Superior temporal gyrus (tissue), 1 donor: ENCODE results near the gene DIP2C.
"Not testable (repeated sequence)": the region's sequence is repeated elsewhere in the genome, so short reads cannot be mapped to it uniquely, and the experiment has no call there.

ENCODE experiments used
- DNase-seq: peaks from one replicate; pipeline ENCODE4 v3.0.0-alpha.2; 2016; ENCODE audit errors: extremely low spot score

Gene DIP2C

DNA sequence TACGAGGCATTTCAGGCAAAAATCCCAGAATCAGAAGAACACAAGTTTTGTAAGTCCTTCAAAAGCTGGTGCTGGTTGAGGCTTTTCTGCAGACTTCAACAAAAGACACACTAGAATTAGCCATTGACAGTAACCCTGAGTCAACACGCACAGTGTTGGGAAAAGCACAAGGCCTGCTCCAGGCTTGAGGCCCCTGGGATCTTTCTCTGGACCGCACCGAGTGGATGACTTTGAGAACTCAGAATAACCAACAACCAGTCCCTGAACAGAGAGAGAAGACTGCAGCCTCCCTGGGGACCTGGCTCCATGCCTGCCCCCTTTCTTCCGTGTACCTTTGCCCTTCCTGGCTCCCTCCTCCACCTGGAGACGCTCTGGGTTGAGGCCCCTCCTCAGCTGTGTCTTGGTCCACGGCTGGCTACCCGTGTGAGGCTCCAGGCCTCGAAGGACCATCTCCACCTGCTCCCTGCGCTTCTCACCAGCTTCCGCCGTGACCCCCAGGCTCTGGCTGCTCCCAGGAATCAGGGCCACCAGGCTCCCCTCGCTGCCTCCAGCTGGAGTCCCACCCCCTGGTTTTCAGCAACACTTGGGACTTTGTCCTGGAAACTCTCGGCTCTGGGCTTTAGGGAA, 28.4 kb downstream of the DIP2C start:
- no peak for DNase-seq

DNA sequence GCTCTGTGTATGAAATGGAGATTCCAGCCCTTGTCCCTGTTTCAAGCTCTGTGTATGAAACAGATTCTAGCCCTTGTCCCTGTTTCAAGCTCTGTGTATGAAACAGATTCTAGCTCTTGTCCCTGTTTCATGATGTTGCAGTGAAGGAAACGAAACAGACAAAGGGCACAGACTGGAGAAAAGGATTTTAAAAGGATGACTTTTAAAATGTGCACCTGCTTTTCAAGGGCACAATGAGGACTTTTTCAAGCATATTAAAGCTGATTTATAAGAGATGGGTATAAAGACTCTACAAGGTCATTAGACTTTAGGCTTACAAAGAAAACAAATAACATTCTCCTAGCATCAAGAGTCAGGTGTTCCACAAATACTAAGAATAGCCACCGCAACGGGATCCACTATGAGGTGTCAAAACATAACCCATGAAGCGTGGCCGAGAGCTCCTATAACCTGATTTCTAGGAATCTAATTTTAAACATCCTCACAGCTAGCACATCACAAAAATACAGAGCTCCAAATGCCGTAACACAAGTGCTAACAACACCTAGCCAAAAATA, 29.0 kb downstream of the DIP2C start:
- DNase-seq: peak; percentile 79

DNA sequence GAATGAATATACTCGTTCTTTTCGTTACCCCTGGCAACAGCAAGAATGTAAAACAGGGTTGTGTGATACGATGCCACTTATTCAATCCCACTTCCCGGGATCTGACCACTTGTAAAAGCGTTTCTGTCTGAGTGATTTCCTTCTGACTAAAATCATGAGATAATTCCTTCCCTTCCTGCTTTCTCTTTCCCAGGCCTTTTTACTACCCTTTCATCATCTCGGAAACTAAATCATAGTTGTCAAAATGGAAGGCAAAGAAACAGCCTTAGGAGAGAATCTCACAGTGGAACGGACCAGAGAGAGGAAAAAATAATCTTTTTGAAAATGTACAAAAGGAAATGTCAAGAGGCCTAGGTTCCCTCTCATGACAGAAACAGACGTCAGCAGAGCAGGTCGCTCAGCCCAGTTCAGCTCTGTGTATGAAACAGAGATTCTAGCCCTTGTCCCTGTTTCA, 29.8 kb downstream of the DIP2C start:
- DNase-seq: peak; percentile 69

DNA sequence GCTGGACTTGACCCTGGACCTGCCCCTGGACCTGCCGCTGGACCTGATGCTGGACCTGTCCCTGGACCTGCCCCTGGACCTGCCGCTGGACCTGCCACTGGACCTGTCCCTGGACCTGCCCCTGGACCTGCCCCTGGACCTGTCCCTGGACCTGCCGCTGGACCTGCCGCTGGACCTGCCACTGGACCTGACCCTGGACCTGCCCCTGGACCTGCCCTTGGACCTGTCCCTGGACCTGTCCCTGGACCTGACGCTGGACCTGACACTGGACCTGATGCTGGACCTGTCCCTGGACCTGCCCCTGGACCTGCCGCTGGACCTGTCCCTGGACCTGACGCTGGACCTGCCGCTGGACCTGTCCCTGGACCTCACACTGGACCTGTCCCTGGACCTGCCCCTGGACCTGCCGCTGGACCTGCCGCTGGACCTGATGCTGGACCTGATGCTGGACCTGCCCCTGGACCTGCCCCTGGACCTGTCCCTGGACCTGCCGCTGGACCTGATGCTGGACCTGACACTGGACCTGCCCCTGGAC, 31.6 kb downstream of the DIP2C start:
- DNase-seq: not testable (repeated sequence)

DNA sequence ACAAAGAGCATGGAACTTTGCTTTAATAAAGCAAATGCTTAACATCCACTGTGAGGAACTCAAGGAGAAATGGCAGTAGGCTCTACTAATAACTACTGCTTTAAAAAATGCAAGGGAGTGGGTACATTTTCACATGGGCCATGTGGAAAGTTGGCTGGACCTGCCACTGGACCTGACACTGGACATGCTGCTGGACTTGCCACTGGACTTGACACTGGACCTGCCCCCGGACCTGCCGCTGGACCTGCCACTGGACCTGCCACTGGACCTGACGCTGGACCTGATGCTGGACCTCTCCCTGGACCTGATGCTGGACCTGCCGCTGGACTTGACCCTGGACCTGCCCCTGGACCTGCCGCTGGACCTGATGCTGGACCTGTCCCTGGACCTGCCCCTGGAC, 32.6 kb downstream of the DIP2C start:
- no peak for DNase-seq

DNA sequence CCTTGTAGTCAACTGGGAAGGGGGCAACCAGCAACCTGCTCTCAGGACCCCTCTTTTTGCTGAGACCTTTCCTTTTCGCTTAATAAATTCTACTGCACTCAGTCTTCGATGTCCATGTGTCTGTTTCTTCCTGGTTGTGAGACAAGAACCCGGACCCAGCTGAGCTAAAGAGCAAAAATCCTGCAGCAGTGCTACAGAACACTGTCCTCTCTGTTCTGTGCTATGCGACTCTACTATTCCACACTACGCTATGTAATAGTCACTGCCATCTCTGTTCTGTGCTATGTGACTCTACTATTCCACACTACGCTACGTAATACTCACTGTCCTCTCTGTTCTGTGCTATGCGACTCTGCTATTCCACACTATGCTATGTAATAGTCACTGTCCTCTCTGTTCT, 34.3 kb downstream of the DIP2C start:
- peak; percentile 88 for DNase-seq

DNA sequence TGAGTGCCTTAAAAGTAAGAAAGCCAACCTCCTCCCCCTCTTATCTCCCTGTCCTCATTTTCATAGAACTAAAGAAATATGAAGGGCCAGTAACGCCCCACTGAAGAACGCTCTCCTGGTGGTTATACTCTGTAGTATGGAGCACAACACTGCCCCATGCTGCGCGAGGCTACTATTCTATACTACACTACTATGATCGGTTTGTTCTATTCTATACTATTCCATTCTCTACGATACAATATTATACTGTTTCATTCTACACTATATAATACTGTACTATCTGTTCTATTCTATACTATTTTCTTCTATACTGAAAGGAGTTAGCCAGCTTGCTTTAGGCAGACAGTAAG, 34.8 kb downstream of the DIP2C start:
- no peak for DNase-seq

DNA sequence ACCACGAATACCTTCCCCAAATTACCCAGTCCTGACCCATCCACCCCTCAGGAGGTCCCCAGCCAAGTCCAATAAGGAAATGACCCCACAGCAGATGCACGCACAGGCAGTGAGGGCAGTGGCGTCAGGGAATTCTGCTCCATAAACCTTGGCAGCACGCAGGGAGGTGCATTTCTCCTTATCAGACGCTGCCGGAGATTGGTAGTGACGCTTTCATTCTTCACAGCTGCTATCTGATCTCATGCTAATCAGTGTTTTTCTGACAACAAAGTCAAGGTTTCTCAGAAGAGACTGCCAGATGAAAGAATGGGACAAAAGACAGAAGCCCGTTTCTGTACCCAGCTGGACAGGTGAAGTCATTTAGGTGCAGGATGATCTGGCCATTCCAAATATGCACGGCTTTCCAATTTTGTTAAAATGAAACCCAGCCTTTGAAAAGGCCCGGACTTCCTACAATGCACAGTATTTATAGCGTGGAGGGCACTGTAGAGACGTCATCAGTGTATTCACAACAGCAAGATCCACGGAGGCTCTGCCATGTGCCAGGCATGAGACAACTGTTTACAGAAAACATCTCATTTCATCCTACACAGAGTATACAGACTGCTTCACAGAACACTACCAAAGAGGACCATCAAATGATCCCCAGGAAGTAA, 35.3 kb downstream of the DIP2C start:
- DNase-seq: peak; percentile 67

DNA sequence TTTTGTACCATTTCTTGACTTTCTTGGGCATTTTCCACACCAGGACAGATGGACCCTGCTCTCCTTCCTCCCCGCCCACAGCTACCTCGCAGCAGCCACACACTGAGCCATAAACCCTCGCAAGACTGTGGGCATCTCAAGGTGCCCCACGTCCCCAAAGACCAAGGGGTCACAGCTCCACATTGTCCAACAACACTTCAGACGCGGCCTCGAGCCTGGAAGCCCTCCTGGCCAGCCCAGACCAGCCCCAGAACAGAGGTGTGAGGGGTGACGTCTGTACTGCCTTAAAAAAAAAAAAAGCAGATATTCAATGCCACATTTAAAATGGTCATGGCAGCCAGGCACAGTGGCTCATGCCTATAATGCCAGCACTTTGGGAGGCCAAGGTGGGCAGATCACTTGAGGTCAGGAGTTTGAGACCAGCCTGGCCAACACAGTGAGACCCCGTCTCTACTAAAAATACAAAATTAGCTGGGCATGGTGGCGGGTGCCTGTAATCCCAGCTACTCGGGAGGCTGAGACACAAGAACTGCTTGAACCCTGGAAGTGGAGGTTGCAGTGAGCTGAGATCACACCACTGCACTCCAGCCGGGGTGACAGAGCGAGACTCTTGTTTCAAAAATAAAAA, 36.5 kb downstream of the DIP2C start:
- DNase-seq: not testable (repeated sequence)

DNA sequence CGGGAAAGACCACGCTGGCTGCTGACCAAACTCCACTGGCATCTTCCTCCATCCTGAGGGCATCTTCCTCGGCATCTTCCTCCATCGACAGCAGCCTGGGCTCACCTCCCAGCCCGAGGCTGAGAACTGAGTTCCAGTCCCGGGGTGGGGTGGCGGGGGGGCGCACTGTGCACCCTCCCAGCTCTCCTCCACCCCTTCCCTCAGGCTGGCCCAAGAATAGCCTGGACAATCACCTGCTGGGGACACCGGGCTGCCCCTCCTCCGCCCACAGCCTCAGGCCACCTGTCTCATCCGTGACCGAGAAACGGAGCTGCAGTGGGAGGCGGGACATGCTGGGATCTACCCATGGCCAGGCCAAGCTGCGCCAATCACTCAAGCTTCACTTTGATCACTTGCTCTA, 37.2 kb downstream of the DIP2C start:
- no peak for DNase-seq

DNA sequence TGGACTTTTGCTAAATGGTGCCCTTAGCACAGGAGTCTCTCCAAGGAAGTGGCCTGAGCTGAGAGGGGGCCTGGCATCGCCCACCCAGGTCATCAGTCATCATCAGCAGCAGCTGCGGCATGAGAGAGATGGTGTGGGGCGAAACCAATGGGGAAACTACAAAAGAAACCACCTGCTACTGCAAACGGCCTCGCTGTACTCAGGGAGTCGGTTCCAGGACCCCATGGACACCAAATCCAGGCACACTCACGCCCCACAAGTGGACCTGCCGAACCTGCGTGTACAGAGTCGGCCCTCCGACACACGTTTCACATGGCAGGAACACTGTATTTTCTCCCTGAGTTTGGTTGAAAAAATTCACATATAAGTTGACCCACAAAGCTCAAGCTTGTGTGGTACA, 37.8 kb downstream of the DIP2C start:
- no peak for DNase-seq

DNA sequence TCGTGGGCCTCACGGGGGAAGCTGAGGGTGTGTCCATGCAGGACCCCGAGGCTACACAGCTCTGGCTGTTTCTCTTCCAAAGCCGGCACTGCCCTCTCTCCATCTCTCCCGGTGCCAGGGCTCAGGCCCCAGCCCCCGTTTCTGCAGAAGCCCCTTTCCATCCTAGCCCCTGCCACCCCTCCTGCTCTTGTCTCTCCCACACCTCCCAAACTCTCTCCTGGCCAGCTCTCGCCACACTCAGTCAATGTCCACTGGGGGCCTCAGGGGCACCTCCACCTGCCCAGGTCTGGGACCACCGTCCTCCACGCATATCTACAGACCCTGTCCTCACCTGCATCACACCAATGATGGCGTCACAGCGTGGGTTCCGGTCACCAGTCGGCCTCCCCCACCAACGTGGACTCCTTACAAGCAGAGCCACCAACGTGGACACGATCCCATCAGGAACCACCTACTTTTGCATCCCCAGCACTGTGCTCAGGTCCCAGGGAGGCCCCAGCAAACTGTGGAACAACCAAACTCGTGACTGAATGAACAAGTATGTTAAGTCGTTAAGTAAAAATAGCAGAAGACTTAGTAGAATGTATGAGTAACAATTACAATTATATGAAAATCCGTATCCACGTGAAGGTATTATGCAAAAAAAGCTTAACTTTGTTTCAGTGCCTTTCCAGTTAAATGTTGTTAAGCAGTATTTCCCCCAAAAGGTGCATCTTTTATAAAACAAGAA, 38.4 kb downstream of the DIP2C start:
- DNase-seq: no peak

DNA sequence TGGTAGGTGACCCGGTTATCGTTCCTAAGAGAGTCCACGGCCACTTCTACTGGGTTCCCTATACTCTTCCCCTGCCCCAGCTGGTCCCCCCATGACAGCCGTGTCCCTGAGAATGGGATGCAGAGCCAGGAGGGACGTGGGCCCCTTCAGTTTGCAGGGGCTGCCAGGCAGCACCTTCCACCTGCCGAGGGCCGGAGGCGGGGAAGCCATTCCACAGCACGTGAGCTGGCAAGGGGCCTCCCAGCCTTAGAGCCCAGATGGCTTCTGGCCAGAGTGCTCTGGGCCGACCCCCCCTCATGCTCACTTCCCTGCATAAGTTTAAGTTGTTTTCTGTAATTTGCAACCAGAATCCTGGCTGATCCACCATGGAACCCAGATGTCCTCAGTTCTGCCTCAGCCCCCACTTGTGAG, 39.0 kb downstream of the DIP2C start:
- no peak for DNase-seq

DNA sequence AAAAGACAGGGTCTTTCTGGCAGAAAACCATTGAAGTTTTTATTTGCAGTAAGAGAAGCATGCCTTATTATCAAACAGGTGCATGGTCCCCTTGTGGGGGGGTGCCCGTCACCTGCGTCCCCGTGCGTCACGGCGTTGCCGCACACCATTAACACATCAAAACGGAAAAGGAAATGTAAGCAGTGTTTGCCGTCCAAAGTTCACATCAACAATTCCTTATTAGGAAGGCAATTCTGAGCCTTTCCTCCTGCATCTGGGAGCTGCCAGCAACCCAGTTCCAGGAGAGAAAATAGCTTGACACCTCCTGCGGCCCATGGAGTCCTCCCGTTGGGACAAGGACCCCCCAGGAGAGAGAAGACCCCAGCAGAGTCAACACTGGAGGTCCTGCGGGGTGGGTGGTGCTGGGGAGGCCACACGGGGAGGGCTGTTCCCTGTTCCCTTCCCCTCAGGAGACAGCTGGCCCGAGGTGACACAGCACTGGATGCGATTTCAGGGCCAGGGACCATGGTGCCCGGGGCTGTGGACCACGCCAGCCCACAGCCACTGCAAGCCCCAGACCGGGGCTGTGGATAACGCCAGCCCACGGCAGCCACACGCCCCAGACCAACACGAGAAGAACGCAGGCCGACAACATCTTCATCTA, 39.5 kb downstream of the DIP2C start:
- DNase-seq: peak; percentile 13

DNA sequence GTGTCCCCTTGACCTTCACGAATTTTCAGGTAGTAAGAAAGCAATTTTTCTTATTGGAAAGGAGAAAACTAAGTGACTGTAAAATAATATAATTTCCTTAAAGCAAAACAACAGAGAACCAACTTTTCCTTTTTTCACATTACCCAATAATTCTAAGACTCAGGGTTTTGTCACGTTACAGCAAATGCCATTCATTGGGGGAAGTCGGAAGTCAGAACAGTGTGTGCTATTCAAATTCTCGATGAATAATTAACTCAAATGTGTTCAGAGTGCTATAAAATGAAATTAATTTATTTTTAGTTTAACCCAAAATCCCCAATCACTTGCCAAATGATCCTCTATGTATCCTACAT, 40.0 kb downstream of the DIP2C start:
- DNase-seq: no peak

DNA sequence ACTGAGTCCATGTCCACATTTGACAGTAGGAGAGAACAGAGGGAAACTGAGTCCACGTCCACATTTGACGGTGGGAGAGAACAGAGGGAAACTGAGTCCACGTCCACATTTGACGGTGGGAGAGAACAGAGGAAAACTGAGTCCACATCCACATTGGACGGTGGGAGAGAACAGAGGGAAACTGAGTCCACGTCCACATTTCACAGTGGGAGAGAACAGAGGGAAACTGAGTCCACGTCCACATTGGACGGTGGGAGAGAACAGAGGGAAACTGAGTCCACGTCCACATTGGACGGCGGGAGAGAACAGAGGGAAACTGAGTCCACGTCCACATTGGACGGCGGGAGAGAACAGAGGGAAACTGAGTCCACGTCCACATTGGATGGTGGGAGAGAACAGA, 42.4 kb downstream of the DIP2C start:
- DNase-seq: not testable (repeated sequence)

DNA sequence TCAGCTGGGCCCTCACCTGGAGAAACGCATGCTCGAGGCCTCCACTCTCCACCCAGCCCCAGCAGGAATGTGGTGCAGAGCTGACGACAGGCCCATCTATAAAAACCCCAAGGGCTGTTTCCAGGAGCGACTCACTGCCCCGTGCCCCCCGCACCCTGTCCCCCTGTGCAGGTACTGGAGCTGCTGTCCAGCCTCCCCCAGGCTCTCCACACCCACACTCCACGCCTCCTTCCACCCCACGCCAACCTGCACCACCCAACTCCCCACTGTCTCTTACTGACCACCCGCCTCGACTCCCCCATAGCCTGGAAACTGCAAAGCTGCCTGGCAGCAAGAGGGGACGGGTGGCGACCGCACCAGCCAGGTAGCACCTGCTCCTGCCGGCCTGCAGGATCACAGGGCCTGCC, 43.3 kb downstream of the DIP2C start:
- no peak for DNase-seq

DNA sequence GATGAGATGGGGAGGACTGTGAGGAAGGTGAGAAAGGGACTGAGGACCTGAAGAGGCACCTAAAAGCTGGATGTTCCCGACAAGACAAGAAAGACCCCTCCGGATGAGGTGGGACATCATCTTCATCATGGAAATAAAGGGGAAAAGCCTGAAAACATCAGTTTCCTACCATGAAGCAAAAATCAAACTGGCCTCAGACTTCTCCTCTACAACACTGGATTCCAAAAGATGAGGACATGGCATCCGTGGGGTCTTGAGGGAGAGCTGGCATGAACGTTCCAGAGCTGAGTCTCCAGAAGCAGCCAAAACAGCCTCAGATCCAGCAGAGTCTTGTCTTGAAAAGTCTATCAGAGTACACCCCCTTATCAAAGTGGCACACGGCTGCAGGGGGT, 44.5 kb downstream of the DIP2C start:
- DNase-seq: no peak

DNA sequence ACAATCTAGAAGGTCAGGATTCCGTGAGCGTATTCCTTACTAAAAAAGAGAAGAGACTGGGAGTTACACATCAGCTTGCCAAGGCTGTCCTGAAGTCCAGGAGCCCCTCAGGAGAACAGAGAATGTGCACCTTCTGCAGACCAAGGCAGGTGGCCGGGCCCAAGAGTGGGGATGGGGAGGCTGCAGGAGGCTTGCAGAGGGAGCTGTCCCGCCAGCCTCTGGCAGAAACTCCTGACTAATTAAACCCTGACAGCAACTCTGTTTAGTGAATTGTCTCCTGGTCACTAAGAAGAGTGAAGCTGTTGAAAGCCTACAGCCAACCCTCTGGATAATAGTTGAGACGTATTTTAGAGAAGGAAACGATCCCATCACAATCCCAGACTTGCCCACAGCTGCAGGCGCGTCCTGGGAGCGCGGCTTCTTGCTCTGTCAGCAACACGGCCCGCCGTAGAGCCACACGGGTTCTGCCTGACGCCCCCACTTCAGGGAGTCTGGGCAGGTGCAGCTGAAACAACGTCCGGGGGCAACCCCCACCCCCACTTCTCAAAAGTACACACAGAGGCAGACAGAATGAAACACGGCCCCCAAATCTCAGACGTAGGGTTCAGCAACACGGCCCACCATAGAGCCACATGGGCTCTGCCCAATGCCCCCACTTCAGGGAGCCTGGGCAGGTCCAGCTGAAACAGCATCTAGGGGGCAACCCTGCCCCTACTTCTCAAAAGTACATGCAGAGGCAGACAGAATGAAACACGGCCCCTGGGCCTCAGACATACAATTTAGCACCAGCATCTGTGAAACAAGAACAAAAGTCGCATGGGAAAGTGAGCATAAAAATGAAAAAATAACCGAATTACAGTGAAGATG, 45.2 kb downstream of the DIP2C start:
- DNase-seq: no peak

DNA sequence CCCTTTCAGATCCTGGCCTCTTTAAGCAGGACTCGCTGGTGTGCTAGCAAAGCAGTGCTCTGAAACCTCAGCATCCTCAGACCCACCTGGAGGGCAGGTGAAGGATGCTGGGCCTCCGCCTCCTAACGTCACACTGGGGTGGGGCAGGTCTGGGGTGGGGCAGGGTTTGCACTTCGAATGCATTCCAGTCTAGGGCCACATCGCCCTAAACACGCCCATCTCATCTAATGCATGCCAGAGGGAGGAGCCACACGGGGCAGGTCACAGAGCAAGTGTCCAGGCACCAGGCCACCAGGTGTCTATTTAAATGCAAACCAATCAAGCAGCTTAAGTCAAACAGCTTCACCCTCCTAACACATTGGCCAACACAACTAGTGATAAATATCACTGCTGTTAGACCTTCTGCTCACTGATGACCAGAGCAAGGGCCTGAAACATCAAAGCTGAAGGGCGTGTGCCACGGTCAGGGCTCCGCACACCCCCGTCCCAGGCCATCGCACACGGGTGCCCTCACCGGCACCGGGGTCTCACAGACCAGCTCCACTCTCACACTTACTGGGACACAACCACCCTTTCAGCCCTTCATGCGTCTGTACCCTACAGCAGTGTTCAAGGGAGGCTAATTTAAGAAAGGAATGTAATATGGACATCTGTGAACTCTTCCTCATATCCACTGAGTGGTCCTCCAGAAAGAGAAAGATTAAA, 47.1 kb downstream of the DIP2C start:
- no peak for DNase-seq
